NCI-H2227 (cell line): ENCODE data around the gene DYNC2H1.

Experiments
- DNase-seq: peaks from one replicate; lab custom pipeline; 2025; ENCODE audit not compliant: unreplicated experiment; lab: John Stamatoyannopoulos, UW

DYNC2H1 gene

GRCh38 chr11:103520792-103521191 is 411.6 kb downstream of the DYNC2H1 start:
- no peak for DNase-seq

- no peak for DNase-seq
Observed at GRCh38 chr11:103525069-103525468, 415.8 kb downstream of the DYNC2H1 start.

GRCh38 chr11:103528046-103528445 is 418.8 kb downstream of the DYNC2H1 start:
- no peak for DNase-seq

GRCh38 chr11:103528596-103528995 is 419.4 kb downstream of the DYNC2H1 start:
- DNase-seq = no peak

DNA sequence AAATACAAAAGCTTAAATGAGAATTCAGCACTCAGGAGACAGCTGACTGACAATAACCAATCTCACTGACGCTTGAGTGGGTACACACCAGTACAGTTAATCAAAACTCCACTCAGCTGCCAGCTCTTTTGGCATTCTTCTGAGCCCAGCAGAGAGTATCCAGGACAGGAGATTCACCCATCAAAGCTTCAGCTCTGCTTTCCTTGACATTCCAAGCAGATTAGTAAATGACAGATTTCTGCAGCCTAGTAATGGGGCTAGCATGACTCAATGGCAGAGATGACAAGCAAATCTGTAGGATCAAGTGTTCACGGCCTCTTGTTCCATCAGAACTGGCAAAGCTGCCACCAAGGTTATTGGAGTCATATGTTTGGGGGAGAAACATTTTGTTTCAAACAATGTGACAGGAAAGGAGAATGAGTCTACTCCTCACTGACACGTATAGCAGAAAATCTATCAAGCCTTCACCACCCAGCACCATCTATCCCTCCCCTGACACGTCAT is 420.0 kb downstream of the DYNC2H1 start:
- no peak for DNase-seq
